Stimulated activated CD4-positive, alpha-beta T cell treated with anti-CD3 and anti-CD28 coated beads, TNF-alpha, amount 100 ng/mL, for 48 hours (primary cell): Measurements from ENCODE around the gene HPCAL1.

Source experiments
- DNase-seq, 3 donors: peaks; one replicate each; pipeline ENCODE4 v3.0.0-alpha.2; 2020; ENCODE audit warnings: low read depth in 3 of 3

The HPCAL1 gene

DNA sequence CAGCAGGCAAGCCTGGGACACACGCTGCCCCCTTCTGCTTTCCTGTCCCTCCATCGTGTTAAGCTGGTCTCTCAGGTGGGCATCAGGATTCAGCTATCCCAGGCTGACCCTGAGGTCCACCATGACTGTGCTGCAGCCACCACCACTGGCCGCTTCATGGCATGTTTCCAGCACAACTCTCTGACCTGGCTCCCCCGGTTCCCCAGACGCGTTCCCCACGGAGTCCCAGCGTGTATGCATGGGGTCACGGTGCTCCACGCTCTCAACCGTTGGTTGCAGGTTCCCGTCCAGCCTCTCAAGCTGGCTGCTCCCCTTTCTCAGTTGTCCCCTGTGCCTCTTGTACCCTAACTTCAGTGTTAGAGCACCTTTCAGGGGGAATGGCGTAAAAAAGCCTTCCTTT, 20.3 kb downstream of the HPCAL1 start:
- no peak for DNase-seq

DNA sequence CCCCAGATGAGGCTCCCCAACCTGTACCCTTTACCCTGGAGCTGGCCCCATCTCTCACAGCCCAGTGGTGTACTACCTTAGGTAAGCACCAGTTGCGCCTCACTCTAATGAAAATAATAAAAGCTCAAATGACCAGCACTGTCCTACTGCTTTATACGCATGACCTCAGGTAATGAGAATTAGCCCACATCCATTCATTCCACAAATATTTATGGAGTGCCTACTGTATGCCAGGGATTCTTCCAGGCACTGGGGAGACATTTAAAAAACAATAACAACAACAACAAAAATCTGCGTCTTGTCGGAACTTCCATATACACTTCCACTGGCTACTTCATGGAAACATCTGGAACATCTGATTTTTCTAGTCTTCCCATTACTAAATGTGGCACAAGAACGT, 20.8 kb downstream of the HPCAL1 start:
- DNase-seq, result no peak

DNA sequence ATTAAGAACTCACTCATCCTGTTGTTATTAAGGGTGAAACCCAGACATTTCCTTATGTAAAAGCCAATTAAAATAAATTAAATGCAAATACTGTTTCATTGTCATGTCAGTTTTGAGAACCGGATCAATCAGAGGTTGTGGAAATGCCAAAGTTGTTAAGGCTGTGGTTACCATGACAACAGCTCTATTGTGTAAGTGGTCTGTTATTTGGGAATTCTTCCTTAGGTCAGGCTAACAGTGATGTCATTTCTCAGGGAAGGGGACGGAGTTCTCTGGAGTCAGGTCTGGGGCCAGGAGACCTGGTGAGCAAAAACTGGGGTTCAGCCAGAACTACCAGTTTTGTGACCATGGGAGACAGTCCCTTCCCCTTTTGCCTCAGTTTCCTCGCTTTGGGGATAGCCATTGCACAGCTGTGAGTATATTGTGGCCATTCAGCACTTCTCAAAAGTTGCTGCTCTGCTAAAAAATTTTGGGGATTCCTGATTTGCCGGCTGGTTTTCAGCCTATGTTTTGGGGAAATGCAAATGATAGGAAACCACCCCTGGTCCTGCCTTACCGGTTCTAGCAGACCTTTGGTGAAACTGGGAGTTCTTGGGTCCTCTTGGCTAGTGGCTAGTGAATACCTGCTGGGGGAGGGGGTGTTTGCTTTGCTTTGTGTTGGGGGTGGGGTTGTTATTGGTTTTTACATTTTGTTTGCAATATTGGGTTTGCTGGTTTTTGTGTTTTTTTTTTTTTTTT, 21.6 kb downstream of the HPCAL1 start:
- DNase-seq, result no peak

DNA sequence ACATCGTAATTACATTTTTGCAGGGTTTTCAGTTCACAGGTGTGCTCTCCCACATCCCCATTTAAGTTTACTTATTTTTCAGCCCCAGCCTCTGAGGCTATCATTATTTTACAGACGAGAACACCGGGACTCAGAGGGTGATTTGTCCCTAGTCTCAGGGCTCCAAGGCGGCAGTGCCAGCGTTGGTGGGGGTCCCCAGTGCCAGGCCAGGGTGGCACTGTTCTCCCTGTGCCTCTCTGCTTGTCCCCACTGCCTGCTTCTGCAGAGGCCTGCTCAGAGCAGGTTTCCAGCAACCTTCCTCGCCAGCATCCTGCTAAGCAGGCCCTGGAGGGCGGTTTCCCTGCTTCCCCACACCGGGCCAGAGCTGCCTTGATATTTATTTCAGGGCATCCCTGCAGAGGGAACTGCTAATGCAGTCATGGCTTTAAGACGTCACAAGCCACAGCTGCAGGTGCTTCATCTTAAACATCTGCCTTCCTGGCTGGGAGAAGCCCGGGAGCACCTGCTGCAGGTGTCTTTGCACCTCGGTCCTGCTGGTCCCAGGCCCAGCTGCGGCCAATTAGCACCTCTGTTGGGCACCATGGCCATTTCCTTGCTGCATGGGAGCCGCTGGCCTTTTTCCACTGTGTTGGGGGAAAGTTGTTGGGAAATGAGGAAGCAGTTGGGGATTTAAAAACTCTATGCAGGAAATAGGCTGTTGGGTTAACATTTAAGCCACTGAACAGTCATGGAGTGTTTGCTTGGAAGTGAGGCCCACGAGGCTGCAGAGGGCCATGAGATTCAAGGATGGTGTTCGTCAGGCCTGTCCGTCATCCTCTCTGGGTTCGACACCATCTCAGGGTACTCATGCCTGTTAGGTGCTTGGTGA, 22.8 kb downstream of the HPCAL1 start:
- DNase-seq, result no peak

DNA sequence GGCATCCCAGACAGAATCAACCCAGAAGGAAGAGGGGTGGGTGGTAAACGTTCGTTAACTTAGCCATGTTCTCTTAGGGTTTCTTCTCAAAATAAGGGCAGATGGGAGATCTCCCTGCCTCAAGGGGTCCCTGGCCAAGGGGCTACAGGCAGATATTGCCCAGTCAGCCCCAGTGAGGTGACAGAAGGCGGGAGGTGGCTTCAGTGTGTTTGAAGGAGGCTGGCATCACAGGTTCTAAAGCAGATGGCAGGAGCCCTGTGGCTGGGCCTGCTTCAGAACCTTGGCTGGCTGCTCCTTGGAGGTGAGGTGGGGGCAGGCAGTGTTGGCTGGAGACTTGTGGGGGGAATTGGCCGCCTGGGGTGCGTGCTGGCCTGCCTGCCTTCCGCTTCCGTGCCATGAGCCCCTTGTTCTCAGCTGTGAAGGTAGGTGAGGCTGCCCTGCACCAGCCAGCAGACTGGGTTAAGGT, 23.5 kb downstream of the HPCAL1 start:
- no peak for DNase-seq

DNA sequence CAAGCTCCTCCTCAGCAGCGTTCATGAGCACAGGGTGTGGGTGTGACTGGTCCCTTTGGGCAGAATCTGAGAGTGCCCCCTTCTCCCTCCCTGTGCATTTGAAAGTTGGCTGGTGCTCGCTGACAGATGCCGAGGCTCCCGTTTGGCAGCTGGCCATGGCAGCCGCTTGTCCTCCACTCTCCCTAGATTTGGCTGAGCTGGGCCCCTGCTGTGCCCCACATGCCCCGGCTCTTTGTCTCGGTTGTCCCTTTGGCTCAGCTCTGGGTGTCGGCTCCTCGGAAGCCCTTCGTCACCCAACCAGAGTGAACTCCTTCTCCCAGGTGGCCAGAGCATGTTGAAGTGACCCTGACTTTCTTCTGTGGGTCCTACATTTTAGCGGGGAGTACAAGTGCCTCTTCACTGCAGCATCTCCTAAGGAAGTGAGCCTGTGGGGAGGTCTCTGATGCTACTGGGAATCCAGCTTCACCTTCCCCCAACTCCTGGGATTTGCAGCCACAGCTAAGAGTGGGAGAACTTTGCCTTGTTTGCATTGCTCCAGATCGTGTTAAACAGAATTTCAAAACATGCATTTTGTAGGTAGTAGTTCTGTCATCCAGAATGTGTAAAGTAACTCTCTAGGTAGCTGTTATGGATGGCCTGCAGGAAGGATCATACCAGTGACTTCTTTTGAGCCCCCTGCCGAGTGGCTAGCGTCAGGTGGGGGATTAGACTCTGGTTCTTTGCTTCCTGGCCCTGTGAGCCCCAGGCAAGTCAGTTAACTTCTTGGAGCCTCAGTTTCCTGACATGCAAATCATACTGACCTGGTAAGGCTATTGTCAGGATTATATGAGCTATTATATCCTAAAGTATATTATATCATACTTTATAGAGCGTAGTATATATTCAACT, 24.2 kb downstream of the HPCAL1 start:
- no peak for DNase-seq

DNA sequence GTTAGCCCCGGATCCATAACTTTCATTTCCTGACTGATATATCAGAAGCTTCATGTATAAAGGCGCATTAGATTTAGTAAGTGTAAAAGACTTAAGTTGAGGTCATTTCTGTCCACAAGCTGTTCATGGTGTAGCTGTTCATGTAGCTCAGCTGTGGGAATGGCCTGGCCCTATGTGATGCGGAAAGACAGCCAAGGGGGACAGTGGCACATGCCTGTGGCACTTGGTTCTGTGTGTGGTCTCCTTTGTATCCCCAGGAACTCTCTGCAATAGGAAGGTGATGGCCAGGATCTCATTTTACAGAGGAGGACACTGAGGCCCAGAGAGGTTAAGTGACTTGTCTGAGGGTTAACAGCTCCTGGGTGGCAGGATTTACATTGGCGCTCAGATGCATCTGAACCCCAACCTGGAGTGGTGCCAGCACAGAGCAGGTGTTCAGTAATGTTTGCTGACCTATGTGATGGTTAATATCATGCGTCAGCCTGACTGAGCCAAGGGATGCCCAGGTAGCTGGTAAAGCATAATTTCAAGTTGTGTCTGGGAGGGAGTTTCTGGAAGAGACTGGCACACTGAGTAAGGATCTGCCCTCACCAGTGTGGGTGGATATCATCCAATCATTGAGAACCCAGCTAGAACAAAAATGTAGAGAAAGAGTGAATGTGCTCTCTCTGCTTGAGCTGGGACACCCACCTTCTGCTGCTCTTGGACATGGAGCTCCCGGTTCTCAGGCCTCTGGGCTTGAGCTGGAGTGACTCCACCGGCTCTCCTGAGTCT, 25.4 kb downstream of the HPCAL1 start:
- DNase-seq, result no peak

DNA sequence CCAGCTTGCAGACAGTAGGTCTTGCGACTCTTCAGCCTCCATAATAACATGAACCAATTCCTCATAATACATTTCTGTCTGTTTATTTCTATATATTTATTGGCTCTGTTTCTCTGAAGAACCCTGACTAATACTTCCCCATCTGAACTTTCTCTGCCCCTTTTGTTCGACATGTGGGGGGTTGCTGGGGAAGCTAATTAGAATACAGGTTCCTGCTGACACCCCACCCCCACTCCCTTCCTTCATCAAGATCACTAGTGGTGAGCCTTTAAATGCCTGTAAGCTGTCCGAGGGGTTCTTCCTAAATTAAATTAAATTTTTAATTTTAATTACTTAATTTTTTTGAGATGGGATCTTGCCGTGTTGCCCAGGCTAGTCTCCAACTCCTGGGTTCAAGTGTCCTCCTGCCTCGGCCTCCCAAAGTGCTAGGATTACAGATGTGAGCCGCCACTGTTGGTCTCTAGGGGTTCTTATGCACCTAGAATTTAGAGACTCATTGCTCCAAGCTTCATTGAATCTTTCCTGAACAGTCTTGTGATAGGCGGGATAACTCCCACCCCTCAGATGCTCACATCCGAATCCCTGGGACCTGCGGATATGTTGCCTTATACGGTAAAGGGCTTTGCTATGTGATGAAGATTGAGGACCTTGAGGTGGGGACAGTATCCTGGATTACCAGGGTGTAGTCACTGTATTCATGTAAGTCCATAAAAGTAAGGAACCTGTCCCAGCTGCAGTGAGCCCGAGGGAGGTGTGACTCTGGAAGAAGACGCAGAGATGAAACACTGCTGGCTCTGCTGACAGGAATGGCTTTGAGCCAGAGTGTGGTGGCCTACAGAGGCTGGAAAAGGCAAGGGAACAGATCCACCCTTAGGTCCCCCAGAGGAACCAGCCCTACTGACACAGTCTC, 26.2 kb downstream of the HPCAL1 start:
- no peak for DNase-seq

DNA sequence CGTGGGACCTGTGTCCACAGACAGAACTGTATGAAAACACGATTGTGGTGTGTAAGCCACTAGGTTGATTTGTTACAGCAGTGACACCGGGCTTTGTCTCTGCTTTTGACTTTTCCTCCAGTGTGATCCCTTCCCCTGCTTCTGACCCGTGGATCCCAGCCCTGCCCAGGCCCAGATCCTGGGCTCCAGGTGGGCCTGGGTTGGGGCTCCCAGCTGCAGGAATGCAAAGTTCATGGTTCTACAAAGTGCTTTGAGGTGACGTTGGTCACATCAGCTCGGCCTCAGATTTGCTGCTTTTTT, 26.8 kb downstream of the HPCAL1 start:
- no peak for DNase-seq

DNA sequence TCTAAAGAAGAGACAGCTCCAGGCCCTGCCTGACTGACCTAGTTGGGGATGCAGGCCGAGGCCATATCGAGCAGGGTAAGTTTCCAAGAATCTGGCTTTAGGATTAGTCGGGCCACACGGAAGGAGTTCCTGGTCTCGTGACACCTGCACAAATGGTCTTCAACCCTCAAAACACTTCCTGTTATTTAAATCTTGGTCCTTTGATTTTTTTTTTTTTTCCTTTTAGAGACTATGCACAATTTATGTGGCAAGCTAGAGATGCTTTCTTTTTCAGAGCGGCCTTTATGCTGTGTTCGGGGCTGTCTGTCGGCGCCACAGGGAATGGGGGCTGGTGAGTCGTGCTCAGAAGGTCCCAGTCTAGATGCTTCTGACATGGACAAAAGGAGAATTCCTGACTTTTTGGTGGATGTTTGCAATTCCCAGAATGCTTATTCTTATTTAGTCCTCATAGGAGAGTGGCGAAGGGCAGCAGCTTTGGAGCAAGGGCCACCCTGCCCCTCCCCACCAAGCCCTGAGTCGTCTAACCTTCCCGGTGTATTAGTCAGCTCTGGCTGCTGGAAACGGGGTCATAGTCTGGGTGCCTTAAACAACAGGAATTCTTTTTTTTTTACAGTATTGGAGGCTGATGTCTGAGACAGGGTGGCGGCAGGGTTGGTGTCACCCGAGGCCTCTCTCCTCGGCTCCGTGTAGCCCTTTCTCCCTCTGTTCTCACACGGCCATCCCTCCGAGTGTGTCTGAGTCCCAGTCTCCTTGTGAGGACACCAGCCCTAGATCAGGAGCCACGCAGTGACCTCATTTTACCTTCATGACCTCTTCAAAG, 27.4 kb downstream of the HPCAL1 start:
- DNase-seq, result no peak

DNA sequence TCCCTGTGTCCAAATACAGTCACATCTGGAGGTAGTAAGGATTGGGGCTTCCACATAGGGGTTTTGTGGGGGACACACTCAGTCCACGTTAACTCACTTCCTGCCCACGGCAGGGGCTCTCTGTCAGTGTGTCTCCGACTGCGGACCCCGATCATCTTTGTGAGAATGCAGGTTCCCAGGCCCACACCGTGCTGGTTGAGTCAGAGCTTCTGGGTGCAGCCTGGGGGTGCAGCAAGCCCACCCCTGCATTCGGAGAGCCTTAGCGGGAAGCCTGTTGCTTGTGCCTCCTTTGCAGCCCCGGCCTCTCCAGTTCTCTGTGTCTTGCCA, 28.0 kb downstream of the HPCAL1 start:
- no peak for DNase-seq

DNA sequence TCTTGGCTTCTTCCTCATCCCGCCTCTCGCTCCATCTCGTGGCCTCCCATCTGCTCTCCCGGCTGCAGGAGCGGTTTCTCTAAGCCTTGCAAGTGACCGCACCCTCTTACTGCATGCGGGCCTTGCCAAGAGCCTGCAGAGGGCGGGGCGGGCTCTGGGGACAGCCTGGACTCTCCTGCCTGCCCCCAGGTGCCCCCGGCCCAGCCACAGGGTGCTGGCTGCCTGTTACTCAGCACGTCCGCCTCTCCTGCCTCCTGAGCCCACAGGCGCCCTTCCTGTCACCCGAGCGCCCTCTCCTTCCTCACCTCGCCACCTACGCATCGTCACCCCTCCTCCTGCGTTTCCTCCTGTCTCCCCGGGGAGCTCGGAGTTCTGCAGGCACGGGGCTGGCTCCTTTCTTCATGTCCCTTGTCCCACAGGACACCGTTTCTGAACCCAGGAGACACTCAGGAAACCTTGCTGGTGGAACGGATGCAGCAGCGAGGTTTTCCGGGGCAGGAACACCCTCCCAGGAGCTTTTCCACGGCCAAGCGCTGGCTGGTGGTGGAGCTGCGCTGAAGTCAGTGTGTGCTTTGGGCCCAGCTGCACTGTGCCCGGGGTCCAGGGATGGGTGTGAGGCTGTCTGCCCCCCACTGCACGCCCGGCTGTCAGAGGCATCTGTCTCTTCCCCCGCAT, 28.5 kb downstream of the HPCAL1 start:
- peak; percentile 48 to 82 (median 71) for DNase-seq

DNA sequence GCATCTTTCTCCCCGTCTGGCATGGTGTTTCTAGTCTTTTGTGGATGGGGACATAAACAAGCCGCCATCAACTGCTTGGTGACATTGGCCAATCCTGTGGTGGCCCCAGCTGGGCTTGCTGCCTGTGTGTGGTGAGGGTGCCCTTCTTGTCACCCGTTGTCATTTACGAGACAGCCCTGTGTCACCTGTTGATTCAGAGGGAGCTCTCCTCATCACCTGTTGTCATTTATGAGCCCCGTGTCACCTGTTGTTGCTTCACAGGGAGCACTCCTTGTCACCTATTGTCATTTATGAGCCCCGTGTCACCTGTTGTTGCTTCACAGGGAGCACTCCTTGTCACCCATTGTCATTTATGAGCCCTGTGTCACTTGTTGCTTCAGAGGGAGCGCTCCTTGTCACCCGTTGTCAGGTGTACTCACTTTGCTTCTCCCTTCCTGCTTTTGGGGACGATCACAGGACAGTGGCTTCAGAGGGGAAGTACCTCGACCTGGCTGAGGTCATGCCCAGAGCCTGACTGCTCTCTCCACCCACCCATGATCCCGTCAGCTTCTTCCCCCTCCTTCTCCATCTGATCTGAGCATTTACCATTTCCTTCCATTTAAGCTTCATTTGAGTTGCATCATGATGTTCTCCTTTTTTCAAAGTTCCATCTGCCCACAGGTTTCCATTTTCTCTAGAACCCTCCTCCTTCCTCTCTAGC, 29.1 kb downstream of the HPCAL1 start:
- DNase-seq, result peak; percentile 51 to 74 (median 52)

DNA sequence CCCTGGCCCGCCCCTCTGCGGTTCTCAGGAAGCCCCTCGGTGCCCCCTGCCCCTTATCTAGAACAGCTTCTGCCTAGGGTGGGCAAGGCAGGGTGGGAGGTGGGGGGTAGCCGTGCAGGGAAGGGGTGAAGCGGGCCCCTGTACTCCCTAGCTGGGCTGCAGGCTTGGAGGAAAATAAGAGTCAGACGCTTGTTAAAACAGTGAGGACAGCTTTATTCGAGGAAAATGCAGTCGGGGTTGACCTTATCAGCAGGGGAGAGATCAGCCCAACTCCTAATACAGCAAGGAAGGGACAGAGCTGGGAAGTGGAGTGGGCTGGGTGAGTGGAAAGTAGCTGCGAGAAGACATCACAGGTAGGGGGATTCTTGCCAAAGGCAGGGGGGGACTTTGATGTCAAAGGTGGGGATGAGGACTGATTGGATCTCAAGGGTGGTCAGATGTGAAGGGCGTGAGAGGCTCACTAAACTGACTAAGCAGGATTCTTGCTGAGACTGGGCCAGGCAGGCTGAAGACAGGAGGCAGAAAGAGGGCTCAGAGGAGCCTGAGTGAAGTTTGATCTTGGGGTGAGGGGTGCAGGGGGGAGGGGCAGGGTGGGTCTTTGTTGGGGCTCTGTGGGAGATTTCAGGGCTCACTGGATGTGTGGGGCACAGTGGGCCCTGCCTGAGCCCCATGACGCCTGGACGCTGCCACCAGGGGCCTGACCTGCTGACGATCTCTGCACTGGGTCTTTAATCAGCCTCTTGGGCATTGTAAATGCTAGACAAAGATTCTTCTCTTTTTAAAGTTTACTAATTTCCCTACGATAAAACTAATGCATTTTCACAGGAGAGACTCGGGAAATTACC, 29.9 kb downstream of the HPCAL1 start:
- DNase-seq, result peak in 1 of 3 donors; percentile 27

DNA sequence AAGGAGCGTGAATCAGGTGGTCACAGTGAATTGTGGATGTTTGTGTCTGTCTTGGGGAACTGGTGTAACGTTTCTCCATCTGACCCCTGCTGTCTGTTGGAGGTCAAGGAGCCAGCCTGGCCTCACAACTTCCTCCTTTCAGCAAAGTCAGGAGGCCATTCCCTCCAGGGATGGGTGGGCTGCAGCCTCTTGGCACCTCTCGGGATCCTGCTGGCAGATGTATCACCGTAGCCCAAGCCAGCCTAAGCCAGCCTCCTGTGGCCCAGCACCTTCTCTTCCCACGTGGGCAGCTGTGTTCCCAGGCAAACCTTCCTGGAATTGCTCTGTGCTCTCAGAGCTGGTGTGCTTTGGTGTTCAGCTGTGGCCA, 30.5 kb downstream of the HPCAL1 start:
- no peak for DNase-seq

DNA sequence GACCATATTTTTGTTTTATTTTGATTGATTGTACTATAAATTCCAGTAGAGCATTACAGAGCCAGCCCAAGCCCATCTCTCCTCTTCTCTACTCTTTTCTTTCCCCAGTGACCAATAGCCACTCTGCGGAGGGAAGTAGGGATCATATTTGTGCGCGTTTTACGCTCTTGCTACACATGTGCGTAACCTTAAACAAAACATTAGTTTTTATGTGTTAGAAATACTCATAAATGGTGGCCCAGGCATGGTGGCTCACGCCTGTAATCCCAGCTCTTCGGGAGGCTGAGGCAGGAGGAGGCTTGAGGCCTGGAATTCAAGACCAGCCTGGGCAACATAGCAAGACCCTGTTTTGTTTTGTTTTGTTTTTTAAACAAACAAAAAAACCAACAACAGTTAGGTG, 31.3 kb downstream of the HPCAL1 start:
- DNase-seq, result no peak

DNA sequence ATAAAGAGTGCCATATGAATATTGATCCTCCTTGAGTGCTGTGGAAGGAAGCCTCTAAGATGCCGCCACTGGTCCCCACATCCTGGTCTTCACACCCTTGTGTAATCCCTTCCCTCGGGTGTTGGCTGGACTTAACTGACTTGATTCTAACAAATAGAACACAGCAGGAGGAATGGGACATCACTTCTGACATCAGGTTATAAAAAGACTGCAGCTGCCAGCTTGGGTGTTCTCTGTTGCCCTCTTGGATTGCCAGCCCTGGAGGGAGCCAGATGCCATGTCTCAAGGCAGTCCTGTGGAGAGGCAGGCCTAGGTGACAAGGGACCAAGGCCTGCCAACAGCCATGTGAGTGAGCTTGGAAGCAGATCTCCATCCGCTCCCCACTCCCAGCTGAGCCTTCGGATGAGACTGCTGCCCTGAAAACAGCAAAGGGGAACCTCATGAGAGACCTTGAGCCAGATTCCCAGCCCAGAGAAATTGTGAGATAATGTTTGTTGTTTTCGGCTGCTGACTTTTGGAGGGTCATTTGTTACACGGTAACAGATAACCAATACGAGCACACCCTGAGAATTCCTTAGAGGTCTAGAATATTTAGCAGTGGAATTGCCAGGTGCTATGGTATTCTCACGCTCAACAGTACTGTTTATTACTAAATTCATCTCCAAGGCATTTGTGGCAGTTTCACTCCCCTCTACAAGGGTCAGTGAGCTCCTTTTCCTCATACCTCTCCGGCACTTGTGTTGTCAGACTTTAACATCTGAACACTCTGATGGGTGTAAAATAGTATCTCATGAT, 32.5 kb downstream of the HPCAL1 start:
- no peak for DNase-seq
